Endodermal cell (in vitro differentiated cells): ENCODE data around the gene DDN. TPM values are rescaled to one million over a fixed set of nuclear protein-coding genes. Genes with fewer than 3 reads are reported as not detected.

ENCODE experiments used
- DNase-seq: peaks from one replicate; pipeline ENCODE4 v3.0.0-alpha.2; 2017
- H3K27ac ChIP-seq: 2 replicates; pipeline ENCODE4 v1.5.1; 2013; ENCODE audit warnings: mild to moderate bottlenecking, low read depth, low read length, moderate library complexity
- H3K27me3 ChIP-seq: 2 replicates; pipeline ENCODE4 v1.6.1; 2013; ENCODE audit warnings: mild to moderate bottlenecking, low read length, moderate library complexity; ENCODE audit not compliant: insufficient read depth, control insufficient read depth, poor library complexity, severe bottlenecking
- H3K36me3 ChIP-seq: 2 replicates; pipeline ENCODE4 v1.7.0; 2013; ENCODE audit warnings: mild to moderate bottlenecking, low read length, moderate library complexity; ENCODE audit not compliant: control insufficient read depth, insufficient read depth
- H3K4me1 ChIP-seq: one replicate; pipeline ENCODE4 v1.7.0; 2013; ENCODE audit warnings: low read length; ENCODE audit not compliant: control insufficient read depth, insufficient read depth
- H3K4me3 ChIP-seq: 2 replicates; pipeline ENCODE4 v1.5.1; 2013; ENCODE audit warnings: mild to moderate bottlenecking, low read length, moderate library complexity
- H3K9ac ChIP-seq: 2 replicates; pipeline ENCODE4 v1.6.1; 2013; ENCODE audit warnings: mild to moderate bottlenecking, low read length, moderate library complexity; ENCODE audit not compliant: poor library complexity, severe bottlenecking; ENCODE audit errors: extremely low read depth
- H3K9me3 ChIP-seq: 2 replicates; pipeline ENCODE4 v1.6.1; 2013; ENCODE audit warnings: mild to moderate bottlenecking, low read length, moderate library complexity; ENCODE audit not compliant: control insufficient read depth
- H3K27ac Mint-ChIP-seq: 2 replicates; pipeline ENCODE4 v1.8.0; 2020; ENCODE audit warnings: mixed read lengths
- H3K27me3 Mint-ChIP-seq: 2 replicates; pipeline ENCODE4 v1.8.0; 2021; ENCODE audit warnings: mild to moderate bottlenecking, mixed read lengths; ENCODE audit not compliant: insufficient read depth
- H3K36me3 Mint-ChIP-seq: 2 replicates; pipeline ENCODE4 v1.8.0; 2020; ENCODE audit warnings: low read depth, mixed read lengths
- H3K4me1 Mint-ChIP-seq: 2 replicates; pipeline ENCODE4 v1.8.0; 2020; ENCODE audit warnings: mixed read lengths
- H3K4me3 Mint-ChIP-seq: 2 replicates; pipeline ENCODE4 v1.8.0; 2020; ENCODE audit warnings: mild to moderate bottlenecking, moderate library complexity, mixed read lengths
- H3K9me3 Mint-ChIP-seq: 2 replicates; pipeline ENCODE4 v1.8.0; 2020; ENCODE audit warnings: mild to moderate bottlenecking, mixed read lengths
- CTCF ChIP-seq: fragments of 200-600 bp; sonication (generic); conservative IDR thresholded peaks from 2 replicates; pipeline ENCODE4 v1.5.0; 2021; ENCODE audit warnings: antibody characterized with exemption, mild to moderate bottlenecking
- WGBS, 2 experiments: methylation state at CpG; one replicate each; pipeline versions ENCODE4 v1.1.5 to v1.1.7; 2013; ENCODE audit warnings: missing lambda C conversion rate in 2 of 2, mixed read lengths in 1 of 2; ENCODE audit not compliant: insufficient coverage in 1 of 2, insufficient read length in 1 of 2; 5-methylcytosine and 5-hydroxymethylcytosine counted together
- total RNA-seq, 2 donors: library from RNA; stranded (reverse); fragmentation: NEBNext Ultra II Directional in 1 of 2; extraction: Animal tissue kit (Norgen Biotek cat#: 25700) in 1 of 2; gene quantifications; 2 replicates in 1 of 2; 3 replicates in 1 of 2; pipeline ENCODE4 v1.2.1, GENCODE V29; 2021

The DDN gene
- total RNA-seq, 2 donors from 2014 or later = 0.31 to 0.33 TPM

DNA sequence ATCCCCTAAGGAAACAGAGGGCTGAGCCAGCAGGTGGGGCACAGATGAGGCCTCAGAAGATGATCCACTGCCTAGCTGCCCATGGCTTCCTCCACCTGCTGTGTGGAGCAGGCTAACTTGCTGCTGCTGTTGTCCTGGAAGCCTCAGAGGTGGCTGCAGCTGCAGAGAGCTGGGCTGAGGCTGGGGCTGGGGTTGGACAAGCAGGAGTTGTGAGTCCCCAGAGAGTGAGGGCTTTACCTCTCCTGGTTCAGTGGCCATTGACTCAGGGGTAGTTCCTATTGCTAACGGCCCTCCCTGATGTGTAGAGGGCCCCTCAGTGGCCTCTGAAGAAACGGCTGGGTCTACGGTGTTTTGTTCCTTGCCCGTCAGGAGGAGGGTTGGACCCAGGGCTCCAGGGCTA, 33.1 kb upstream of the DDN start:
- Histone ChIP-seq H3K4me3 (no peak overlapping the region), H3K27me3 (no peaks in the 10 kb centered on the region), H3K36me3 (peaks cover 87% of the 10 kb centered on the region), H3K4me1 (no peaks in the 10 kb centered on the region), H3K27ac (no peak overlapping the region), H3K9ac (no peak overlapping the region), H3K9me3 (no peaks in the 10 kb centered on the region)
- no peaks in the 10 kb centered on the region for H3K4me1 Mint-ChIP-seq
- H3K27ac Mint-ChIP-seq = no peak overlapping the region
- H3K36me3 Mint-ChIP-seq = peaks cover 82% of the 10 kb centered on the region
- no peak overlapping the region for H3K4me3 Mint-ChIP-seq
- no peak for DNase-seq
- H3K27me3 Mint-ChIP-seq = no peaks in the 10 kb centered on the region
- H3K9me3 Mint-ChIP-seq = no peaks in the 10 kb centered on the region
- no peak for TF ChIP-seq CTCF
- WGBS, 2 experiments = 90% methylated on average over 3 to 4 of the region's 4 CpGs

DNA sequence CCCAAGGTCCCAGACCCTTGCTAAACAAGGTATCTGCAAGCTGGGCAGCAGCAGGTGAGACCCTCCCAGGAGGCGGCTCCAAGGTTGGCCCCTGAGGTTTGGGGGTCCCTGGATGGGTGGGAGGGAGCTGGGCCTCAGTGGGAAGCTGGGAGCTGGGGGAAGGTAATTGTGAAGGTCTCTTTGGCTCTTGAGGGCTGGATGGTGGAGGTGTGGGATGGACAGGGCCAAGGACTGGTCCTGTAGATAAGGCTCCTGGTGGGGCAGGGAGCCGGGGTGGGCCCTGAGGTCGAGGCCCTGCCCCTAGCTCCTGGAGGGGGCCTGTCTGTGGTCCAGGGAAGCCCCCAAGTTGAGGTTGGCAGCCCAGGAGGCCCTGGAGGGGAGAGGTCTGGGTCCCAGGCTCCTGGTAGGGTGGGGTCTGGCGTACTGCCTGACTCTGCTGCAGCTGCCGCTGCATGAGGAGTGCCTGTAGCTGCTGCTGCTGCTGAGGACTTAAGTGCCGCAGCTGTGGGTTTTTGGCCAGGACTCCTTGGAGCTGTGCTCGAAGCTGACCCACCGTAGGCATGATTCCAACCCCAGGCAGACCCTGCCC, 32.5 kb upstream of the DDN start:
- Mint-ChIP-seq H3K36me3 (peaks cover 79% of the 10 kb centered on the region), H3K4me1 (no peaks in the 10 kb centered on the region), H3K27me3 (no peaks in the 10 kb centered on the region), H3K4me3 (no peak overlapping the region), H3K27ac (no peak overlapping the region), H3K9me3 (no peaks in the 10 kb centered on the region)
- TF ChIP-seq CTCF = no peak
- H3K9ac ChIP-seq = no peak overlapping the region
- H3K9me3 ChIP-seq = no peaks in the 10 kb centered on the region
- no peaks in the 10 kb centered on the region for H3K27me3 ChIP-seq
- H3K4me3 ChIP-seq = no peak overlapping the region
- no peaks in the 10 kb centered on the region for H3K4me1 ChIP-seq
- no peak overlapping the region for H3K27ac ChIP-seq
- WGBS, 2 experiments = 94 to 100% methylated on average over 5 to 8 of the region's 8 CpGs
- DNase-seq = no peak
- H3K36me3 ChIP-seq = peaks cover 83% of the 10 kb centered on the region

DNA sequence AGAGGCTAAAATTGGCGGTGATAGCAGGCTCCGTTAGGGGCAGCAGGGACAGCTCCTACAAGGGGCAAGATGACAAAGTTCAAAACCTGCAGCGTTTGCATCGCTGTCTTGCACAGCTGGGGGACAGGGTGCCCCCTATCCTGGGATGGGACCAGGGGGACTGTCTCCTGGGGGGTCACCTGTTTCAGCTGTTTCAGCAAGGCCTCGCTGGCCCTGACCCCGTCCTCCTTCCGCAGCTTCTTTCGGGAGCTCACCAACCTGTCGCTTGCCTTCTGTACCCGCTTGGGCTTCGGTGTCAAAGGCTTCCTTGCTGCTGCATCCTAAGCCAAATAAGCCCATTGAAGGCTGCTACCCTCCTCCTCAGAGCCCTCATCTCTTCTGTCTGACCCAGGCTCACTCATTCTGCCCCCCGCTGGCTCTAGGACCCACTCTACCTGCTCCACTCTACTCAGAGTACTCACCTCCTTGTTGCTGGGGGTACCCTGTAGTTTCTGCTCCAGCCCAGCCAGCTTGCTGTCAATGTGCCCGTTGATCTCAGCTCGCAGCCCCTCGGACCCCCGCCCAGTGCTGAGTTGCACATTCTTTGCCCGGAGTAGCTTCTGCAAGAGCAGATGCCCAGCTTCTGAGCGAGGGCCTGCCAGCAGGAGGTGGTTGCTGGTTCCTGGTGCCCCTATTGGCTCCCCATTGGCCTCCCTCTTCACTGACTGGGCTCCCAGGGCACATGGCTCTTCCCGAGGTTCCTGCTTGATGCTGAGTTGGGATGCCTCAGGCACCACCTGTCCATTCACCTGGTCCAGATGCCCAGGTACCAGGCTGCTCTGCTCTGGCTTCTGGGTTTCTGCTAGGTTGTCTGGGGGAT, 31.8 kb upstream of the DDN start:
- H3K36me3 Mint-ChIP-seq = peaks cover 81% of the 10 kb centered on the region
- no peaks in the 10 kb centered on the region for H3K4me1 ChIP-seq
- H3K27ac Mint-ChIP-seq = no peak overlapping the region
- H3K27me3 ChIP-seq = no peaks in the 10 kb centered on the region
- no peaks in the 10 kb centered on the region for H3K4me1 Mint-ChIP-seq
- no peak for TF ChIP-seq CTCF
- peaks cover 85% of the 10 kb centered on the region for H3K36me3 ChIP-seq
- no peak overlapping the region for H3K9ac ChIP-seq
- DNase-seq = no peak
- H3K9me3 ChIP-seq = no peaks in the 10 kb centered on the region
- H3K27me3 Mint-ChIP-seq = no peaks in the 10 kb centered on the region
- no peaks in the 10 kb centered on the region for H3K9me3 Mint-ChIP-seq
- H3K27ac ChIP-seq = no peak overlapping the region
- no peak overlapping the region for H3K4me3 ChIP-seq
- WGBS, 2 experiments = 95 to 97% methylated on average over 15 to 19 of the region's 19 CpGs
- H3K4me3 Mint-ChIP-seq = no peak overlapping the region
